Left lung (tissue), 10 donors: ENCODE measurements around the gene TOR1AIP2. TPM values are rescaled to one million over a fixed set of nuclear protein-coding genes. Genes with fewer than 3 reads are reported as not detected.

Source experiments
- ATAC-seq: fragments of 200-7000 bp; cut with Tn5 transposase; one replicate; pipeline ENCODE4 v1.9.1; 2020; ENCODE audit warnings: moderate library complexity
- DNase-seq, 4 donors: peaks; one replicate each; pipeline ENCODE4 v3.0.0-alpha.2; 2013 to 2020
- H3K27ac ChIP-seq, 2 donors: fragments of 200-600 bp; sonication (generic) in 1 of 2; one replicate each; pipeline versions ENCODE4 v1.5.0 to v1.8.0; 2020 to 2021
- H3K27me3 ChIP-seq, 2 donors: fragments of 200-600 bp; sonication (generic) in 1 of 2; one replicate each; pipeline versions ENCODE4 v1.5.0 to v1.8.0; 2020 to 2021
- H3K36me3 ChIP-seq, 2 donors: fragments of 200-600 bp; sonication (generic) in 1 of 2; one replicate each; pipeline versions ENCODE4 v1.5.0 to v1.8.0; 2020 to 2021
- H3K4me1 ChIP-seq, 2 donors: fragments of 200-600 bp; one replicate each; pipeline ENCODE4 v1.8.0; 2021
- H3K4me3 ChIP-seq, 2 donors: fragments of 200-600 bp; sonication (generic) in 1 of 2; one replicate each; pipeline versions ENCODE4 v1.5.0 to v1.8.0; 2020 to 2021; ENCODE audit warnings: mild to moderate bottlenecking in 1 of 2
- H3K9me3 ChIP-seq, 2 donors: fragments of 200-600 bp; sonication (generic) in 1 of 2; one replicate each; pipeline versions ENCODE4 v1.5.0 to v1.8.0; 2020 to 2021
- CTCF ChIP-seq, 2 donors: fragments of 200-600 bp; sonication (generic) in 1 of 2; IDR thresholded peaks; one replicate each; pipeline versions ENCODE4 v1.5.0 to v1.8.0; 2021; ENCODE audit warnings: antibody characterized with exemption in 2 of 2
- intact Hi-C, 2 donors: fragments of 100-400 bp; cut with DNase I; formaldehyde crosslinking; loops; one replicate each; pipeline versions ENCODE4 v1.11.2 to v1.14.2; 2022
- polyA plus RNA-seq, 6 donors: library from polyadenylated mRNA; unstranded; fragments of 120-200 nt; gene quantifications; one replicate each; pipeline ENCODE4 v1.2.1, GENCODE V29; 2013; ENCODE audit not compliant: insufficient read length in 6 of 6
- total RNA-seq, 2 donors: library from RNA; stranded (reverse); fragmentation: NEBNext Ultra II Directional; extraction: Animal tissue kit (Norgen Biotek cat#: 25700); gene quantifications; one replicate each; pipeline ENCODE4 v1.2.1, GENCODE V29; 2021
- donor health status: DM: no; HTN: yes; CAD: no.
- donor health status: DM: no; HTN: no; CAD: no.

Gene TOR1AIP2
- total and polyA plus RNA-seq, 8 donors = 34.8 to 109 (median 38.6) TPM

- no peak overlapping the region for H3K4me3 ChIP-seq
- no peak for ATAC-seq
- intact Hi-C loops = no loop called here
- no peaks in the 10 kb centered on the region for H3K9me3 ChIP-seq
- peaks cover 0 to 48% of the 10 kb centered on the region in 2 donors for H3K36me3 ChIP-seq
- H3K27me3 ChIP-seq = no peaks in the 10 kb centered on the region
- H3K27ac ChIP-seq = no peak overlapping the region
- H3K4me1 ChIP-seq = peaks cover 9 to 59% of the 10 kb centered on the region in 2 donors
- no peak for DNase-seq
- no peak for TF ChIP-seq CTCF (IDR thresholded peaks at IDR 0.05)
These were observed 6.7 kb downstream of the TOR1AIP2 start for GRCh38 chr1:179870870-179871269.

- TF ChIP-seq CTCF (IDR thresholded peaks at IDR 0.05) = peak; percentile 43 to 60
- DNase-seq = peak in 1 of 4 donors; percentile 50
- intact Hi-C loops = no loop called here
- no peak overlapping the region for H3K4me3 ChIP-seq
- peaks cover 9 to 27% of the 10 kb centered on the region in 2 donors for H3K4me1 ChIP-seq
- no peak overlapping the region for H3K27ac ChIP-seq
- H3K9me3 ChIP-seq = no peaks in the 10 kb centered on the region
- peaks cover 0 to 68% of the 10 kb centered on the region in 2 donors for H3K36me3 ChIP-seq
- peak; percentile 80 for ATAC-seq
- no peaks in the 10 kb centered on the region for H3K27me3 ChIP-seq
These were observed 9.9 kb downstream of the TOR1AIP2 start for GRCh38 chr1:179867493-179868330.

- no peak for TF ChIP-seq CTCF (IDR thresholded peaks at IDR 0.05)
- Histone ChIP-seq H3K4me1 (peaks cover 0 to 17% of the 10 kb centered on the region in 2 donors), H3K36me3 (peaks cover 0 to 75% of the 10 kb centered on the region in 2 donors), H3K27me3 (no peaks in the 10 kb centered on the region), H3K9me3 (no peaks in the 10 kb centered on the region), H3K27ac (no peak overlapping the region), H3K4me3 (no peak overlapping the region)
- intact Hi-C loops = no loop called here
- ATAC-seq (no peak), DNase-seq (no peak)
These were observed 11.0 kb downstream of the TOR1AIP2 start for GRCh38 chr1:179866616-179867015.

- ATAC-seq = no peak
- intact Hi-C loops = no loop called here
- no peaks in the 10 kb centered on the region for H3K27me3 ChIP-seq
These were observed 12.2 kb downstream of the TOR1AIP2 start for GRCh38 chr1:179865377-179865776.

More at GRCh38 chr1:179865377-179865776, 12.2 kb downstream of the TOR1AIP2 start:
- Histone ChIP-seq H3K36me3 (peaks cover 0 to 85% of the 10 kb centered on the region in 2 donors), H3K9me3 (no peaks in the 10 kb centered on the region), H3K4me3 (no peak overlapping the region), H3K27ac (no peak overlapping the region), H3K4me1 (peaks cover 0 to 7% of the 10 kb centered on the region in 2 donors)
- no peak for DNase-seq
- no peak for TF ChIP-seq CTCF (IDR thresholded peaks at IDR 0.05)
